CD14-positive monocyte (primary cell): ENCODE results near the gene UGCG. TPM values are rescaled to one million over a fixed set of nuclear protein-coding genes. Genes with fewer than 3 reads are reported as not detected.

Experiments used
- DNase-seq, 3 donors: peaks; one replicate each; pipeline ENCODE4 v3.0.0-alpha.2; 2011 to 2022
- H2AFZ ChIP-seq: 2 replicates; pipeline ENCODE4 v1.6.0; 2012; ENCODE audit warnings: mild to moderate bottlenecking, low read depth, low read length, inconsistent platforms; ENCODE audit not compliant: insufficient read depth, poor library complexity, severe bottlenecking
- H3K27ac ChIP-seq, 2 donors: 1 replicate in 1 of 2; 2 replicates in 1 of 2; pipeline ENCODE4 v1.5.1; 2012 to 2013; ENCODE audit warnings: low read length in 2 of 2, control low read depth in 1 of 2, inconsistent platforms in 1 of 2, low read depth in 1 of 2, mild to moderate bottlenecking in 1 of 2
- H3K27me3 ChIP-seq, 2 donors: one replicate each; pipeline versions ENCODE4 v1.6.0 to v1.6.1; 2011 to 2013; ENCODE audit warnings: low read length in 2 of 2; ENCODE audit not compliant: control insufficient read depth in 2 of 2, insufficient read depth in 2 of 2
- H3K36me3 ChIP-seq, 2 donors: replicated peaks in 1 of 2; 1 replicate in 1 of 2; 2 replicates in 1 of 2; pipeline versions ENCODE4 v1.5.1 to v1.6.1; 2012 to 2013; ENCODE audit warnings: low read length in 2 of 2, control low read depth in 1 of 2, inconsistent platforms in 1 of 2, mild to moderate bottlenecking in 1 of 2; ENCODE audit not compliant: insufficient read depth in 2 of 2, control insufficient read depth in 1 of 2
- H3K4me1 ChIP-seq, 2 donors: 1 replicate in 1 of 2; 2 replicates in 1 of 2; pipeline versions ENCODE4 v1.5.1 to v1.6.1; 2012 to 2013; ENCODE audit warnings: low read length in 2 of 2, control low read depth in 1 of 2, inconsistent platforms in 1 of 2, mild to moderate bottlenecking in 1 of 2, moderate library complexity in 1 of 2; ENCODE audit not compliant: insufficient read depth in 2 of 2, control insufficient read depth in 1 of 2
- H3K4me2 ChIP-seq: replicated peaks from 2 replicates; pipeline ENCODE3; 2012; ENCODE audit warnings: low read length, moderate library complexity, mild to moderate bottlenecking; ENCODE audit not compliant: poor library complexity, severe bottlenecking; ENCODE audit errors: extremely low read depth
- H3K4me3 ChIP-seq, 3 experiments: fragments of 200-600 bp in 1 of 3; sonication (generic) in 1 of 3; replicated peaks in 1 of 3; 1 replicate in 2 of 3; 2 replicates in 1 of 3; pipeline ENCODE4 v1.5.1; 2011 to 2013; ENCODE audit warnings: low read length in 3 of 3, mild to moderate bottlenecking in 3 of 3, control low read depth in 2 of 3, low read depth in 2 of 3, inconsistent platforms in 1 of 3, moderate library complexity in 1 of 3
- H3K79me2 ChIP-seq: 2 replicates; pipeline ENCODE4 v1.6.0; 2012; ENCODE audit warnings: mild to moderate bottlenecking, control low read depth, inconsistent platforms, low read length, moderate library complexity; ENCODE audit not compliant: insufficient read depth
- H3K9ac ChIP-seq: 2 replicates; pipeline ENCODE4 v1.6.0; 2017; ENCODE audit warnings: low read length, mild to moderate bottlenecking; ENCODE audit not compliant: insufficient read depth, poor library complexity, severe bottlenecking
- H3K9me3 ChIP-seq, 2 donors: replicated peaks in 1 of 2; 1 replicate in 1 of 2; 2 replicates in 1 of 2; pipeline versions ENCODE4 v1.5.1 to v1.6.1; 2012 to 2013; ENCODE audit warnings: low read length in 2 of 2, control low read depth in 1 of 2; ENCODE audit not compliant: control insufficient read depth in 1 of 2, insufficient read depth in 1 of 2
- H4K20me1 ChIP-seq: 2 replicates; pipeline ENCODE4 v1.6.0; 2012; ENCODE audit warnings: mild to moderate bottlenecking, low read length, control low read depth, moderate library complexity; ENCODE audit not compliant: insufficient read depth
- H3K27ac Mint-ChIP-seq, 7 donors: one replicate each; pipeline ENCODE4 v1.8.0; 2020; ENCODE audit warnings: mild to moderate bottlenecking in 7 of 7, mixed read lengths in 7 of 7, moderate library complexity in 6 of 7, inconsistent platforms in 2 of 7
- H3K27me3 Mint-ChIP-seq, 3 donors: one replicate each; pipeline ENCODE4 v1.8.0; 2021 to 2022; ENCODE audit warnings: low read depth in 3 of 3, mild to moderate bottlenecking in 3 of 3, mixed read lengths in 3 of 3, moderate library complexity in 3 of 3, inconsistent platforms in 1 of 3
- H3K36me3 Mint-ChIP-seq, 2 donors: one replicate each; pipeline ENCODE4 v1.8.0; 2020; ENCODE audit warnings: mixed read lengths in 2 of 2, inconsistent platforms in 1 of 2, mild to moderate bottlenecking in 1 of 2
- H3K4me1 Mint-ChIP-seq: one replicate; pipeline ENCODE4 v1.8.0; 2020; ENCODE audit warnings: mild to moderate bottlenecking, mixed read lengths
- H3K4me3 Mint-ChIP-seq, 2 donors: one replicate each; pipeline ENCODE4 v1.8.0; 2020; ENCODE audit warnings: mild to moderate bottlenecking in 2 of 2, mixed read lengths in 2 of 2, moderate library complexity in 1 of 2
- H3K9me3 Mint-ChIP-seq, 7 donors: one replicate each; pipeline ENCODE4 v1.8.0; 2020 to 2022; ENCODE audit warnings: mixed read lengths in 7 of 7, mild to moderate bottlenecking in 6 of 7, moderate library complexity in 6 of 7, inconsistent platforms in 2 of 7
- WGBS: methylation state at CpG from one replicate; pipeline ENCODE4 v1.1.5; 2013; ENCODE audit warnings: missing lambda C conversion rate; ENCODE audit not compliant: insufficient coverage; 5-methylcytosine and 5-hydroxymethylcytosine counted together
- intact Hi-C, 2 donors: fragments of 100-400 bp; cut with micrococcal nuclease; formaldehyde crosslinking; loops; one replicate each; pipeline versions ENCODE4 v1.15.0 to v1.15.1; 2023
- polyA plus RNA-seq, 3 donors: library from polyadenylated mRNA; depleted of rRNA in 1 of 3; unstranded in 2 of 3; stranded (reverse) in 1 of 3; fragments of 300-500 nt in 2 of 3; fragments of >200 nt in 1 of 3; fragmentation: Illumina TruSeq in 2 of 3; gene quantifications; 1 replicate in 2 of 3; 2 replicates in 1 of 3; pipeline ENCODE4 v1.2.3, GENCODE V29; 2012 to 2021
- TF ChIP-seq, protein P1 (sequence below): fragments of 200-600 bp; IDR thresholded peaks from one replicate; pipeline ENCODE4 v1.8.0; 2022; ENCODE audit warnings: antibody characterized with exemption, mild to moderate bottlenecking

Gene UGCG
- polyA plus RNA-seq, 3 donors, result 2.7 to 7.9 (median 4.1) TPM

DNA sequence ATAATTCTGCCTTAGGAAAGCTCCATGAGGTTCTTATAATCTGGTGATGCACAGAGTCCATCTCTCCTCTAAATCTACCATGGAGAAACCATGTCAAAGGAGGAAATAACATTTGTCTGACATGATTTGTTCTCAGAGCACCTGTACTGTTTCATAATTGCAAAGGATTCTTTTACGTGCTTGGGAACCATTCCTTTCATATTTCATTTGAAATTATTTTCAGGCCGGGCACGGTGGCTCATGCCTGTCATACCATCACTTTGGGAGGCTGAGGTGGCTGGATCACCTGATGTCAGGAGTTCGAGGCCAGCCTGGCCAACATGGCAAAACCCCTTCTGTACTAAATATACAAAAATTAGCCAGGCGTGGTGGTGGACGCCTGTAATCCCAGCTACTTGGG, 65.4 kb downstream of the UGCG start:
- H3K36me3 Mint-ChIP-seq, result no peaks in the 10 kb centered on the region
- Histone ChIP-seq H3K9me3 (no peaks in the 10 kb centered on the region), H3K9ac (no peak overlapping the region), H2AFZ (no peak overlapping the region), H4K20me1 (no peaks in the 10 kb centered on the region), H3K79me2 (no peaks in the 10 kb centered on the region), H3K27me3 (no peaks in the 10 kb centered on the region), H3K36me3 (no peaks in the 10 kb centered on the region), H3K4me2 (no peak overlapping the region), H3K4me1 (peaks cover 7 to 18% of the 10 kb centered on the region in 2 donors), H3K4me3 (no peak overlapping the region), H3K27ac (no peak overlapping the region)
- H3K4me1 Mint-ChIP-seq, result peaks cover 24% of the 10 kb centered on the region
- no peak overlapping the region for H3K4me3 Mint-ChIP-seq
- H3K27ac Mint-ChIP-seq, result no peak overlapping the region
- peaks cover 6 to 20% (median 17%) of the 10 kb centered on the region in 3 donors for H3K27me3 Mint-ChIP-seq
- peaks cover 0 to 3% (median 0%) of the 10 kb centered on the region in 7 donors for H3K9me3 Mint-ChIP-seq
- DNase-seq, result no peak
- intact Hi-C loops, result no loop called here
- TF ChIP-seq, protein P1, sequence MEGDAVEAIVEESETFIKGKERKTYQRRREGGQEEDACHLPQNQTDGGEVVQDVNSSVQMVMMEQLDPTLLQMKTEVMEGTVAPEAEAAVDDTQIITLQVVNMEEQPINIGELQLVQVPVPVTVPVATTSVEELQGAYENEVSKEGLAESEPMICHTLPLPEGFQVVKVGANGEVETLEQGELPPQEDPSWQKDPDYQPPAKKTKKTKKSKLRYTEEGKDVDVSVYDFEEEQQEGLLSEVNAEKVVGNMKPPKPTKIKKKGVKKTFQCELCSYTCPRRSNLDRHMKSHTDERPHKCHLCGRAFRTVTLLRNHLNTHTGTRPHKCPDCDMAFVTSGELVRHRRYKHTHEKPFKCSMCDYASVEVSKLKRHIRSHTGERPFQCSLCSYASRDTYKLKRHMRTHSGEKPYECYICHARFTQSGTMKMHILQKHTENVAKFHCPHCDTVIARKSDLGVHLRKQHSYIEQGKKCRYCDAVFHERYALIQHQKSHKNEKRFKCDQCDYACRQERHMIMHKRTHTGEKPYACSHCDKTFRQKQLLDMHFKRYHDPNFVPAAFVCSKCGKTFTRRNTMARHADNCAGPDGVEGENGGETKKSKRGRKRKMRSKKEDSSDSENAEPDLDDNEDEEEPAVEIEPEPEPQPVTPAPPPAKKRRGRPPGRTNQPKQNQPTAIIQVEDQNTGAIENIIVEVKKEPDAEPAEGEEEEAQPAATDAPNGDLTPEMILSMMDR, result no peak
- 80% methylated on average over 1 of the region's 6 CpGs for WGBS

DNA sequence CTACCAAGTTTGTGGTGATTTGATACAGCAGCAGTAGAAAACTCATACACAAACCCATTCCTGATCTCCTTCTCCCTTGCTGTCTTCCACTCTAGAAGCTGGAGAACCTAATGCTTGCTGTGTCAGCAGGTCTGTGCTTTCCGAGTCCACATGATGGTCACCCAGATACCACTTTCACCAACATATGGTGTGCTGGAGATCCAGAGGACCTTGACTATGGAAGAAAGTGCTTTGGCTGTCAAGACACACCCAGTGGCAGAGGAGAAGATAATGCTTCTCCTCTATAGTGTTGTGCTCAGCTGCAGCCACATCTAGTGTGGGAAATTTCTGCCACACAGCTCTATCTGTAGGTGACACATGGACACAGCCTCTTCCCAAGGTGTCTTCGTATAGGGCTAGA, 67.4 kb downstream of the UGCG start:
- Histone ChIP-seq H3K27ac (no peak overlapping the region), H3K9ac (no peak overlapping the region), H4K20me1 (no peaks in the 10 kb centered on the region), H2AFZ (no peak overlapping the region), H3K27me3 (no peaks in the 10 kb centered on the region), H3K9me3 (no peaks in the 10 kb centered on the region), H3K4me3 (no peak overlapping the region), H3K79me2 (no peaks in the 10 kb centered on the region), H3K36me3 (no peaks in the 10 kb centered on the region), H3K4me2 (no peak overlapping the region), H3K4me1 (peaks cover 0 to 7% of the 10 kb centered on the region in 2 donors)
- intact Hi-C loops, result no loop called here
- Mint-ChIP-seq H3K27me3 (peaks cover 6 to 18% (median 14%) of the 10 kb centered on the region in 3 donors), H3K36me3 (no peaks in the 10 kb centered on the region), H3K4me1 (peaks cover 12% of the 10 kb centered on the region), H3K27ac (no peak overlapping the region), H3K4me3 (no peak overlapping the region), H3K9me3 (peaks cover 0 to 3% (median 0%) of the 10 kb centered on the region in 7 donors)
- TF ChIP-seq, protein P1, result no peak
- WGBS, result 0% methylated on average over 1 of the region's 2 CpGs
- DNase-seq, result no peak
